MG63 (cell line): ENCODE data around the gene TFR2. TPM values are rescaled to one million over a fixed set of nuclear protein-coding genes. Genes with fewer than 3 reads are reported as not detected.

Experiments used
- DNase-seq: peaks from one replicate; pipeline ENCODE4 v3.0.0-alpha.2; 2020
- H3K27me3 ChIP-seq: fragments of 250-450 bp; sonication (Bioruptor Pico); 2 replicates; pipeline ENCODE4 v1.5.1; 2020; ENCODE audit warnings: mild to moderate bottlenecking, moderate library complexity
- H3K36me3 ChIP-seq: fragments of 250-450 bp; sonication (Bioruptor Pico); 2 replicates; pipeline ENCODE4 v1.5.1; 2020; ENCODE audit warnings: mild to moderate bottlenecking, moderate library complexity
- H3K4me3 ChIP-seq: fragments of 250-450 bp; sonication (Bioruptor Pico); 2 replicates; pipeline ENCODE4 v1.5.1; 2020; ENCODE audit warnings: mild to moderate bottlenecking, moderate library complexity
- H3K9me3 ChIP-seq: fragments of 250-450 bp; sonication (Bioruptor Pico); 2 replicates; pipeline ENCODE4 v1.5.1; 2020; ENCODE audit warnings: mild to moderate bottlenecking, moderate library complexity
- total RNA-seq: library from RNA; depleted of rRNA; stranded (reverse); fragments of >200 nt; shearing (Covaris generic); gene quantifications from 2 replicates; pipeline ENCODE4 v1.2.3, GENCODE V29; 2014; ENCODE audit warnings: low replicate concordance

The TFR2 gene
- total RNA-seq, 1 experiment from 2014 or later = 0.33 TPM

- H3K36me3 ChIP-seq = peaks cover 35% of the 10 kb centered on the region
- no peak for DNase-seq
Observed at GRCh38 chr7:100680576-100681271, 39.4 kb upstream of the TFR2 start.

GRCh38 chr7:100679927-100680575 is 38.7 kb upstream of the TFR2 start:
- DNase-seq = no peak
- no peaks in the 10 kb centered on the region for H3K27me3 ChIP-seq
- H3K9me3 ChIP-seq = no peaks in the 10 kb centered on the region
- H3K4me3 ChIP-seq = no peak overlapping the region
- peaks cover 35% of the 10 kb centered on the region for H3K36me3 ChIP-seq

More at GRCh38 chr7:100680576-100681271, 39.4 kb upstream of the TFR2 start:
- no peak overlapping the region for H3K4me3 ChIP-seq
- no peaks in the 10 kb centered on the region for H3K9me3 ChIP-seq
- H3K27me3 ChIP-seq = no peaks in the 10 kb centered on the region

GRCh38 chr7:100679129-100679926 is 38.0 kb upstream of the TFR2 start:
- DNase-seq = no peak
- H3K36me3 ChIP-seq = peaks cover 35% of the 10 kb centered on the region
- H3K27me3 ChIP-seq = no peaks in the 10 kb centered on the region
- H3K9me3 ChIP-seq = no peaks in the 10 kb centered on the region
- H3K4me3 ChIP-seq = no peak overlapping the region

GRCh38 chr7:100678291-100678984 is 37.1 kb upstream of the TFR2 start:
- no peak for DNase-seq
- H3K36me3 ChIP-seq = peaks cover 35% of the 10 kb centered on the region
- H3K9me3 ChIP-seq = no peaks in the 10 kb centered on the region
- no peaks in the 10 kb centered on the region for H3K27me3 ChIP-seq
- H3K4me3 ChIP-seq = no peak overlapping the region

- no peaks in the 10 kb centered on the region for H3K27me3 ChIP-seq
- no peak overlapping the region for H3K4me3 ChIP-seq
- no peaks in the 10 kb centered on the region for H3K9me3 ChIP-seq
- peaks cover 35% of the 10 kb centered on the region for H3K36me3 ChIP-seq
- DNase-seq = no peak
Observed at GRCh38 chr7:100677308-100678267, 36.2 kb upstream of the TFR2 start.

- Histone ChIP-seq H3K27me3 (no peaks in the 10 kb centered on the region), H3K4me3 (no peak overlapping the region), H3K9me3 (no peaks in the 10 kb centered on the region), H3K36me3 (peaks cover 26% of the 10 kb centered on the region)
- DNase-seq = no peak
Observed at GRCh38 chr7:100676501-100677306, 35.4 kb upstream of the TFR2 start.

GRCh38 chr7:100675581-100676350 is 34.4 kb upstream of the TFR2 start:
- Histone ChIP-seq H3K4me3 (peak overlapping the region; percentile 92), H3K27me3 (no peaks in the 10 kb centered on the region), H3K9me3 (no peaks in the 10 kb centered on the region), H3K36me3 (peaks cover 23% of the 10 kb centered on the region)
- DNase-seq = peak; percentile 70

- H3K9me3 ChIP-seq = no peaks in the 10 kb centered on the region
- H3K4me3 ChIP-seq = peak overlapping the region; percentile 92
- DNase-seq = no peak
- H3K27me3 ChIP-seq = no peaks in the 10 kb centered on the region
- peaks cover 23% of the 10 kb centered on the region for H3K36me3 ChIP-seq
Observed at GRCh38 chr7:100675105-100675451, 33.7 kb upstream of the TFR2 start.

- Histone ChIP-seq H3K9me3 (no peaks in the 10 kb centered on the region), H3K36me3 (peaks cover 23% of the 10 kb centered on the region), H3K27me3 (no peaks in the 10 kb centered on the region), H3K4me3 (peak overlapping the region; percentile 92)
- DNase-seq = no peak
Observed at GRCh38 chr7:100674411-100675104, 33.2 kb upstream of the TFR2 start.

- Histone ChIP-seq H3K36me3 (peaks cover 23% of the 10 kb centered on the region), H3K27me3 (no peaks in the 10 kb centered on the region), H3K9me3 (no peaks in the 10 kb centered on the region), H3K4me3 (peak overlapping the region; percentile 92)
- no peak for DNase-seq
Observed at GRCh38 chr7:100673942-100674410, 32.6 kb upstream of the TFR2 start.

GRCh38 chr7:100673302-100673941 is 32.1 kb upstream of the TFR2 start, which contains the start of gene GNB2:
Gene GNB2, plus strand, starts transcription at chr7:100673740. Its CDS starts 2,526 bp downstream, at chr7:100676266.
- Histone ChIP-seq H3K4me3 (peak within 1 kb of the TSS; percentile 92), H3K9me3 (no peaks in the 10 kb centered on the region), H3K36me3 (peaks cover 18% of the 10 kb centered on the region), H3K27me3 (no peaks in the 10 kb centered on the region)
- peak; percentile 97 for DNase-seq

- peaks cover 3% of the 10 kb centered on the region; the same call in 1 of the 2 replicates for H3K36me3 ChIP-seq
- DNase-seq = no peak
Observed at GRCh38 chr7:100671353-100672327, 30.3 kb upstream of the TFR2 start.

More at GRCh38 chr7:100671353-100672327, 30.3 kb upstream of the TFR2 start:
- Histone ChIP-seq H3K9me3 (no peaks in the 10 kb centered on the region), H3K27me3 (no peaks in the 10 kb centered on the region), H3K4me3 (no peak overlapping the region)
